ENCODE data around the gene ERF. TPM values are rescaled to one million over a fixed set of nuclear protein-coding genes. Genes with fewer than 3 reads are reported as not detected.
A peak's percentile ranks its signal among the peaks of the same experiment; 100 is the strongest.

Gene ERF
- total RNA-seq, 1 donor from 2014 or later, result 51.6 TPM

GRCh38 chr19:42249149-42249750, 5.7 kb downstream of the ERF start:
- H3K4me1 ChIP-seq, result peaks cover 25 to 54% of the 10 kb centered on the region in 2 donors
- H3K27ac ChIP-seq, result peak overlapping the region; percentile 97 to 99

GRCh38 chr19:42248270-42249148, 6.4 kb downstream of the ERF start:
- H3K27ac ChIP-seq, result peak overlapping the region; percentile 97 to 99
- H3K4me3 ChIP-seq, result no peak overlapping the region
- no peak for DNase-seq (ENCODE audit: low spot score in 2 of 2)
- peaks cover 30 to 60% of the 10 kb centered on the region in 2 donors for H3K4me1 ChIP-seq
- no peaks in the 10 kb centered on the region for H3K27me3 ChIP-seq
- intact Hi-C loops (cut with DNase I), result no loop called here
- TF ChIP-seq CTCF (IDR thresholded peaks at IDR 0.05), result no peak
- H3K9me3 ChIP-seq, result no peaks in the 10 kb centered on the region
- peaks cover 6 to 18% of the 10 kb centered on the region in 2 donors for H3K36me3 ChIP-seq

More at GRCh38 chr19:42249149-42249750, 5.7 kb downstream of the ERF start:
- no peak for DNase-seq (ENCODE audit: low spot score in 2 of 2)
- H3K9me3 ChIP-seq, result no peaks in the 10 kb centered on the region
- intact Hi-C loops (cut with DNase I), result no loop called here
- peaks cover 6 to 18% of the 10 kb centered on the region in 2 donors for H3K36me3 ChIP-seq
- no peak overlapping the region for H3K4me3 ChIP-seq
- H3K27me3 ChIP-seq, result no peaks in the 10 kb centered on the region
- TF ChIP-seq CTCF (IDR thresholded peaks at IDR 0.05), result no peak

GRCh38 chr19:42247640-42248199, 7.2 kb downstream of the ERF start:
- TF ChIP-seq CTCF (IDR thresholded peaks at IDR 0.05), result no peak
- DNase-seq (ENCODE audit: low spot score in 2 of 2), result no peak
- Histone ChIP-seq H3K36me3 (peaks cover 6 to 18% of the 10 kb centered on the region in 2 donors), H3K4me3 (no peak overlapping the region), H3K27me3 (no peaks in the 10 kb centered on the region), H3K9me3 (no peaks in the 10 kb centered on the region), H3K27ac (peak overlapping the region; percentile 97 to 99), H3K4me1 (peaks cover 25 to 62% of the 10 kb centered on the region in 2 donors)
- intact Hi-C loops (cut with DNase I), result no loop called here

GRCh38 chr19:42246922-42247639, 7.8 kb downstream of the ERF start:
- H3K4me1 ChIP-seq, result peaks cover 25 to 57% of the 10 kb centered on the region in 2 donors
- no peak for DNase-seq (ENCODE audit: low spot score in 2 of 2)

More at GRCh38 chr19:42246922-42247639, 7.8 kb downstream of the ERF start:
- H3K36me3 ChIP-seq, result peaks cover 6 to 18% of the 10 kb centered on the region in 2 donors
- peak overlapping the region; percentile 97 to 99 for H3K27ac ChIP-seq
- H3K9me3 ChIP-seq, result no peaks in the 10 kb centered on the region
- no peak overlapping the region for H3K4me3 ChIP-seq
- intact Hi-C loops (cut with DNase I), result loop anchor here (1.0 kb wide), 2 partner anchors 32 to 49 kb away; no protein-coding TSS in a partner anchor
- H3K27me3 ChIP-seq, result no peaks in the 10 kb centered on the region
- TF ChIP-seq CTCF (IDR thresholded peaks at IDR 0.05), result no peak

All from ascending aorta (tissue), 2 donors.